HG03159 (cell line): ENCODE results near the gene SETD3.
"Not testable (repeated sequence)": the region's sequence is repeated elsewhere in the genome, so short reads cannot be mapped to it uniquely, and the experiment has no call there.

ENCODE experiments used
- ATAC-seq: cut with Tn5 transposase; IDR thresholded peaks from one replicate; pipeline ENCODE4 v1.9.1; 2021; ENCODE audit warnings: mild to moderate bottlenecking, moderate library complexity; ENCODE audit not compliant: unreplicated experiment

The SETD3 gene

DNA sequence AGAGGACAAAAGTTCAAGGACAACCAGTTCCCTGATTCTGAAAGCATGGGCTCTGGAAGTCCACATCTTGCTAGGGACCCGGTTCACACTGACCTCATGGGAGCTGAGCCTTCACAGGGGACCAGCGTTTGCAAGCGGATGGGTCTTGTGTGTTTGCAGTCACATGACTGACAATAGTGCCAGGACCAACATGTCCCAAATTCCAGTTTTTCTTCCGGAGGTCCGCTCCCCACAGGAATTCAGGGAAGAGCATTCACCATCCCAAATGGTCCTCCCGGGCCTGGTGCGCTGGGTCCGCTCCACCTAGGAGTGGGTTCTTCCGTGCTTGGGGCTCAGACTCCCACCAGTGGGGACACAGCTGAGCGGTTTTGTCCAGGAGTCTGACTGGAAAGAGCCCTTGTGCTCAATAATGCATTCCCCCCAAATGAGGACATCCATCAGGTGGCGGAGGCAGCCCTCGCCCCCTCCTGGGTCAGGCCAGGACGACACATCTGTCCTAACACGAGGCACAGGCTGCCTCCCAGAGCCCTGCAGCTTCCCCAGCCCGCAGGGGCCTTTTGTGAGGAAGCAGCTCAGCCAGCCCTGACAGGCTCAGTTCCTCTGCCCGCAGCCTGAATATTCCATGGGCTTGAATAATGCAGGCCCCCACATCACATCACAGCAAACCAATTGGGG, 116.9 kb downstream of the SETD3 start:
- no peak for ATAC-seq

DNA sequence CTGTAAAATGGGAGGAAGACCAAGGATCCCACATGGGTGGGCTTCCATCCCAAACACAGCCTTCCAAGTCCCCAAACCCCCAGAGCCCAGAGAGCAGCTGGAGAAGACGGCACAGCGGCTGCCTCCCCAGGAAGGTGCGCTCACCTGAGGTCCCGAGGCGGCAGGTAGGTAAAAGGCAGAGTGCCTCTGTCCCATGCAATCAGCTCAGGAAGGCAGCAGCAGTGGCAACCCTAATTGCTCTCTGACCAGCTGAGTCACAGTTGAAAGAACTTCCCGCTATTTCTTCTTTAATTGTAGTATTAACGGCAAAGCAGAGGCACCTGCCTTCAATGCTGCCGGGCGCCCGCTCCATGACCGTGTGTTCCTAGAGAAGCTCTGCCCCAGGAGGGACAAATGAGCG, 117.6 kb downstream of the SETD3 start:
- ATAC-seq = no peak

DNA sequence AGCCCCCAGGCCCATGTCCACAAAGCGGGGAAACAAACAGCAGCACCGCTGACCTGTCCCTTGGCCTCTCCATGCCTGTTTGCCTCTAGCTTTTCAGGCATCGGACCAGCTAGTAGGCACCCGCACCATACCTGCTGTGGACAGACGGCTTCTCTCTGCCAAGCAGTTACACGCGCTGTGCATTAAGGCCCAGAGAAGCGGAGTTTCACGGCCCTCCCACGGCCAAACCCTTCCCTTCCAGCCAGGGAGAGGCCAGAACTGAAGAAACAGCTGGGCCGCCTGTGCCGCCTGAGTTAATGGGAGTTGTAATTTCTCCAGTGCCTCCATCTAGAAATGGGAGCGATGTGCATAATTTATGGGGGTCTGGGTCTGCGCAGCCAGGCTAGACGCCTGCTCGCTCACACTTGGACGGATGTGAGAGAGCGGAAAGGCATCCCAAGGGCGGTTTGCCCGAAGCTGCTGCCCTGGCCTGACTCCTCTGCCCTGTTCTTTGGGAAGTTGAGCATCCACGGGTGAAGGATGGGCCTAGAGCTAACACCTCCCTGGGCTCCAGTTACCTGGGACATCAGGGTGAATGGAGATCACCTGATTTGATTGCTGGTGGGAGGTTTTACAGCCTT, 119.0 kb downstream of the SETD3 start:
- ATAC-seq = no peak

- no peak for ATAC-seq
These were observed 119.7 kb downstream of the SETD3 start for GRCh38 chr14:99360774-99361595.

- no peak for ATAC-seq
These were observed 120.8 kb downstream of the SETD3 start for GRCh38 chr14:99359906-99360305.

DNA sequence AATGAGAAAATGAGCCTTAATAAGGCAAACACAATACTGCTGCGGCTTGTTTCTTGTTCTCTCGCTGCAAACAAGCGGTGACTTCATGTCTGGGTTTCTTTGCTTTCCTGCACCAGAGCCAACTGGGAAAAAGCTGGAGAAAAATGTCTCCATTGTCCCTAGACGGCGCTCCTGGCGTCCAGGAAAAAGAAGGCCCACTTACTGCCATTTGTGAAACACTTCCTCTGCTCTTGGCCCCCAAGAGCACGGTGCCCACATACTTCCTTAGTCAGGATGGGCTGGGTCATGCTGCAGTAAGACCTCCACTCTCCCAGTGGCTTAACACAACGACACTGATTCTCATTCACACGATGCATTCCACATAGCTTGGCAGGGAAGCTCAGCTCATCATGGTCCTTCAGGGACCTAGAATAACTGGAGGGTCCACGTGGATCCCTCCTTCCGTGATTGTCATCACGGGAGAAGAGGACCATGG, 122.7 kb downstream of the SETD3 start:
- ATAC-seq = no peak

DNA sequence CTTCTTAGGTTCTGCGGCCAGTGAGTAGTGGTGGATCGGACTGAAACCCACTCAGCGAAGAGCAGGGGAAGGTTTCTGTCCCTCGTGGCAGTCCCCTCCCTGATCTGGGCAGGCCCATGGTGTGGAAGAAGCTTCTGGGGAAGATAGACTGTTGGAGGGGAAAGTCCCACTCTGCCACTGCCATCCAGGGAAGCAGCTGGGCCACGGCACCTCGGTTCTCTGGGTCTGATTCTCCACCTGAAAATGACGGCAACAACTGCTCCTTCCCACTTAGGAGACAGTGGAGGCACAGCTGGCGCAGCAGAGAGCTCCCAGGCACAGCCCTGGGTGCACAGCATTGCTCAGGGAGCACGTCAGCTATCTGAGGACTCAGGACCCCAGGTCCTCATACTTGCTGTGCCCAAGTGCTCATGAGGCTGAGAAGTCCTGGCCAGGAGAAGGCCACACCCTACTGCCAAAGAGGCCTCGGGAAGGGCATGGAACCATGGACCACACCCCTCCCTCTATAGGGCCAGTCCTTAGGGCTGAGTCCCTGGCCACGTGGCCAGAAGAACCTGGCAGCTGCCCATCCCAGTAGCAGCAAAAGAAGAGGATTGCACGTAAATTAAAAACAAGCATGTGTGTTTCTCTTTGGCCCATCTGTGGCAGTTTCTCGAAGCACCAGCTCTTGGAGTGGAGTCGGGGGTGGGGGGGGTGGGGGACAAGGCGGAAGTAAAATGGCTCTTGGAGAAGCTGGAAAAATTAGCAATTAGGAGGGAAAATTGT, 123.3 kb downstream of the SETD3 start:
- ATAC-seq = no peak

GRCh38 chr14:99356031-99356608, 124.5 kb downstream of the SETD3 start:
- no peak for ATAC-seq

- ATAC-seq = no peak
These were observed 126.3 kb downstream of the SETD3 start for GRCh38 chr14:99354166-99354875.

DNA sequence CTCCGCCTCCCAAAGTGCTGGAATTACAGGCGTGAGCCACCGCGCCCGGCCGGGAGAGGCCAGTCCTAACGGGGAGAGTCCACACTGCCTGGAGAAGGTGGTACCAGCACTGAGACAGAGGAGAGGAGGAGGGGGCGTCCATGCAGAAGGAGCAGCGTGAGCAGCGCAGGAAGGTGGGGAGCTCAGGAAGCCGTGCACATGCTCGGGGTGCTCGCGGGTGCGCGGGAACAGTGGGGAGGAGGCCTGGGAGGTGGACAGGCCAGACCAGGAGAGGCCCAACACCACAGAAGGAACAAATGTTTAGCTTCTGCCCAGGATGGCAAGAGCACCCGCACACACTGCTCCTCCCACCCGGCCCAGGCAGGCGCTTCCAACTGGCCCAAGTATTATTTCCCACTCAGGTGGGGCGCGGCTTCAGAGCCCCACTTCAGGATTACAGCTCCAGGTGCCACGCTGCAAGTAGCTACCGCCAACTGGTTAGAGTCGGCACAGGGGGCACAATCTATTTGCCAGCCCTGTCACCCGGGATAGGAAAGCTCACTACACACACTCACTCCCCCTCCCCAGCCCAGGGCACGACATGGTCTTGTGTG, 127.9 kb downstream of the SETD3 start:
- ATAC-seq = no peak

GRCh38 chr14:99351166-99352007, 129.3 kb downstream of the SETD3 start:
- no peak for ATAC-seq

- no peak for ATAC-seq
These were observed 129.9 kb downstream of the SETD3 start for GRCh38 chr14:99350751-99351150.

- ATAC-seq = no peak
These were observed 130.8 kb downstream of the SETD3 start for GRCh38 chr14:99349721-99350495.

- ATAC-seq = no peak
These were observed 131.6 kb downstream of the SETD3 start for GRCh38 chr14:99348816-99349614.

DNA sequence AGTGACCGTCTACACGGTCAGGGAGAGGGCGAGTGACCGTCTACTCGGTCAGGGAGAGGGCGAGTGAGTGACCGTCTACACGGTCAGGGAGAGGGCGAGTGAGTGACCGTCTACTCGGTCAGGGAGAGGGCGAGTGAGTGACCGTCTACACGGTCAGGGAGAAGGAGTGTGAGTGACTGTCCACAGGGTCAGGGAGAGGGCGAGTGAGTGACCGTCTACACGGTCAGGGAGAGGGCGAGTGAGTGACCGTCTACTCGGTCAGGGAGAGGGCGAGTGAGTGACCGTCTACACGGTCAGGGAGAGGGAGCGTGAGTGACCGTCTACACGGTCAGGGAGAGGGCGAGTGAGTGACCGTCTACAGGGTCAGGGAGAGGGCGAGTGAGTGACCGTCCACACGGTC, 132.4 kb downstream of the SETD3 start:
- not testable (repeated sequence) for ATAC-seq
